AG04450 (cell line): Measurements from ENCODE around the gene ATAD3A. TPM values are rescaled to one million over a fixed set of nuclear protein-coding genes. Genes with fewer than 3 reads are reported as not detected.
"Not testable (repeated sequence)": the region's sequence is repeated elsewhere in the genome, so short reads cannot be mapped to it uniquely, and the experiment has no call there.

Experiments
- CTCF ChIA-PET: fragments of 300-600, 350-600 bp; formaldehyde crosslinking; extraction: SDS; loops from one replicate; lab custom pipeline; 2022; ENCODE audit warnings: antibody characterized with exemption, inconsistent platforms; lab: Charles Lee
- POLR2A ChIA-PET: fragments of 350-600 bp; formaldehyde crosslinking; extraction: SDS; loops from one replicate; lab custom pipeline; 2021; ENCODE audit warnings: antibody characterized with exemption, inconsistent platforms; lab: Yijun Ruan, JAX
- DNase-seq: peaks from one replicate; pipeline ENCODE4 v3.0.0-alpha.2; 2011; ENCODE audit warnings: low read depth, low spot score
- H3K27ac ChIP-seq: one replicate; pipeline ENCODE4 v1.5.1; 2012; ENCODE audit warnings: low read depth, low read length, control low read depth
- H3K27me3 ChIP-seq: one replicate; pipeline ENCODE4 v1.6.0; 2012; ENCODE audit warnings: low read length; ENCODE audit not compliant: control insufficient read depth, insufficient read depth
- H3K4me3 ChIP-seq: 2 replicates; pipeline ENCODE4 v1.5.1; 2011; ENCODE audit warnings: mild to moderate bottlenecking, low read depth, low read length, control low read depth
- H3K9me3 ChIP-seq: 2 replicates; pipeline ENCODE4 v1.5.1; 2012; ENCODE audit warnings: low read length; ENCODE audit not compliant: control insufficient read depth, insufficient read depth
- CTCF ChIP-seq: IDR thresholded peaks from 2 replicates; pipeline ENCODE4 v1.5.1; 2011; ENCODE audit warnings: low read depth, low read length, control low read depth, inconsistent platforms
- polyA plus RNA-seq: library from polyadenylated mRNA; depleted of rRNA; stranded (reverse); fragments of >200 nt; gene quantifications from 2 replicates; pipeline ENCODE4 v1.2.3, GENCODE V29; 2011

Gene ATAD3A
- polyA plus RNA-seq, 1 experiment = 8.5 TPM

- POLR2A ChIA-PET = interaction anchor here (1.0 kb wide), 1 partner anchor 106 kb away, joined by 3 read pairs; the partner anchor contains the start of gene CCNL2
- CTCF ChIA-PET = interaction anchor here (1.1 to 1.2 kb wide), 4 partner anchors 11 to 103 kb away, joined by 3 to 4 read pairs (median 3); no protein-coding TSS in a partner anchor
- peak; percentile 17 for TF ChIP-seq CTCF
- H3K4me3 ChIP-seq, DNase-seq, H3K9me3 ChIP-seq, H3K27me3 ChIP-seq: not testable (repeated sequence)
- peak overlapping the region; percentile 21 for H3K27ac ChIP-seq
Observed at GRCh38 chr1:1505366-1505798, 6.6 kb upstream of the ATAD3A start.

GRCh38 chr1:1505801-1506200, 6.2 kb upstream of the ATAD3A start:
- not testable (repeated sequence) for H3K27ac ChIP-seq, H3K27me3 ChIP-seq, H3K4me3 ChIP-seq, H3K9me3 ChIP-seq, DNase-seq
- POLR2A ChIA-PET = interaction anchor here (1.0 kb wide), 1 partner anchor 107 kb away, joined by 3 read pairs; the partner anchor contains the start of gene CCNL2
- CTCF ChIA-PET = interaction anchor here (1.1 kb wide), 1 partner anchor 16 kb away, joined by 3 read pairs; no protein-coding TSS in a partner anchor

GRCh38 chr1:1507305-1507704, 4.7 kb upstream of the ATAD3A start:
- Histone ChIP-seq H3K27ac (no peak overlapping the region), H3K9me3 (peaks cover 3% of the 10 kb centered on the region; the same call in 1 of the 2 replicates), H3K4me3 (no peak overlapping the region), H3K27me3 (no peaks in the 10 kb centered on the region)
- ChIA-PET CTCF (no interaction called here), POLR2A (no interaction called here)
- TF ChIP-seq CTCF = no peak
- no peak for DNase-seq

GRCh38 chr1:1508775-1509464, 3.0 kb upstream of the ATAD3A start:
- H3K27me3 ChIP-seq, H3K9me3 ChIP-seq, DNase-seq, H3K4me3 ChIP-seq, H3K27ac ChIP-seq, CTCF ChIA-PET, POLR2A ChIA-PET: not testable (repeated sequence)

GRCh38 chr1:1509465-1509850, 2.5 kb upstream of the ATAD3A start:
- CTCF ChIA-PET, POLR2A ChIA-PET, H3K4me3 ChIP-seq, DNase-seq, H3K27me3 ChIP-seq, H3K27ac ChIP-seq, H3K9me3 ChIP-seq: not testable (repeated sequence)

GRCh38 chr1:1510912-1511532, 940 bp upstream of the ATAD3A start:
- ChIA-PET POLR2A (interaction anchor here (0.7 to 1.0 kb wide), 5 partner anchors 13 to 136 kb away, joined by 3 read pairs; partner anchors contain the start of genes AURKAIP1 and CCNL2), CTCF (no interaction called here)
- Histone ChIP-seq H3K27ac (no peak overlapping the region), H3K4me3 (peak overlapping the region; percentile 90), H3K27me3 (no peaks in the 10 kb centered on the region), H3K9me3 (peaks cover 3% of the 10 kb centered on the region; the same call in 1 of the 2 replicates)
- DNase-seq = no peak
- no peak for TF ChIP-seq CTCF

GRCh38 chr1:1512425-1512824, 463 bp downstream of the ATAD3A start:
- DNase-seq, H3K27ac ChIP-seq, POLR2A ChIA-PET, H3K27me3 ChIP-seq, H3K9me3 ChIP-seq, CTCF ChIA-PET: not testable (repeated sequence)
- peak overlapping the region; percentile 60 for H3K4me3 ChIP-seq

- H3K9me3 ChIP-seq, H3K27me3 ChIP-seq, H3K27ac ChIP-seq, CTCF ChIA-PET, POLR2A ChIA-PET, DNase-seq: not testable (repeated sequence)
- peak overlapping the region; percentile 29; the same call in 1 of the 2 replicates for H3K4me3 ChIP-seq
Observed at GRCh38 chr1:1513675-1514074, 1.7 kb downstream of the ATAD3A start.

- H3K27me3 ChIP-seq, POLR2A ChIA-PET, H3K4me3 ChIP-seq, DNase-seq, CTCF ChIA-PET, H3K27ac ChIP-seq, H3K9me3 ChIP-seq: not testable (repeated sequence)
Observed at GRCh38 chr1:1514376-1514775, 2.4 kb downstream of the ATAD3A start.
